Liver (tissue), 9 donors: ENCODE measurements around the gene NT5DC2. TPM values are rescaled to one million over a fixed set of nuclear protein-coding genes. Genes with fewer than 3 reads are reported as not detected.

ENCODE experiments used
- DNase-seq: peaks from one replicate; pipeline ENCODE4 v3.0.0-alpha.2; 2017; ENCODE audit warnings: low spot score
- H3K27ac ChIP-seq, 2 donors: one replicate each; pipeline ENCODE4 v1.7.0; 2013; ENCODE audit warnings: inconsistent platforms in 2 of 2, low read length in 2 of 2, control low read depth in 1 of 2, low read depth in 1 of 2, mild to moderate bottlenecking in 1 of 2
- H3K27me3 ChIP-seq, 4 donors: one replicate each; pipeline versions ENCODE4 v1.6.1 to v1.7.0; 2013; ENCODE audit warnings: low read length in 3 of 4, inconsistent platforms in 1 of 4, mild to moderate bottlenecking in 1 of 4, moderate library complexity in 1 of 4; ENCODE audit not compliant: control insufficient read depth in 4 of 4, insufficient read depth in 4 of 4
- H3K36me3 ChIP-seq, 4 donors: one replicate each; pipeline versions ENCODE4 v1.6.1 to v1.7.0; 2013; ENCODE audit warnings: low read length in 3 of 4, mild to moderate bottlenecking in 3 of 4, low read depth in 1 of 4, moderate library complexity in 1 of 4; ENCODE audit not compliant: control insufficient read depth in 4 of 4, insufficient read depth in 3 of 4
- H3K4me1 ChIP-seq, 4 donors: one replicate each; pipeline versions ENCODE4 v1.6.1 to v1.7.0; 2013; ENCODE audit warnings: low read length in 3 of 4, mild to moderate bottlenecking in 3 of 4, moderate library complexity in 1 of 4; ENCODE audit not compliant: control insufficient read depth in 4 of 4, insufficient read depth in 4 of 4
- H3K4me3 ChIP-seq, 3 donors: one replicate each; pipeline versions ENCODE4 v1.6.1 to v1.7.0; 2013; ENCODE audit warnings: low read length in 3 of 3, control low read depth in 1 of 3, low read depth in 1 of 3, mild to moderate bottlenecking in 1 of 3
- H3K9ac ChIP-seq, 2 donors: one replicate each; pipeline ENCODE4 v1.7.0; 2013; ENCODE audit warnings: low read length in 2 of 2, mild to moderate bottlenecking in 2 of 2, moderate library complexity in 2 of 2, control low read depth in 1 of 2, low read depth in 1 of 2
- H3K9me3 ChIP-seq, 4 donors: one replicate each; pipeline versions ENCODE4 v1.6.1 to v1.7.0; 2013; ENCODE audit warnings: low read length in 3 of 4; ENCODE audit not compliant: control insufficient read depth in 4 of 4
- EGR1 ChIP-seq, 2 donors: IDR thresholded peaks; 2 replicates each; pipeline ENCODE4 v1.6.1; 2016 to 2018; ENCODE audit warnings: antibody characterized with exemption in 2 of 2, low read depth in 2 of 2
- FOXA1 ChIP-seq: IDR thresholded peaks from 2 replicates; pipeline ENCODE4 v1.6.1; 2016; ENCODE audit warnings: antibody characterized with exemption
- FOXA2 ChIP-seq: IDR thresholded peaks from 2 replicates; pipeline ENCODE4 v1.6.1; 2016; ENCODE audit warnings: antibody characterized with exemption
- GABPA ChIP-seq, 2 donors: IDR thresholded peaks in 1 of 2; conservative IDR thresholded peaks in 1 of 2; 2 replicates each; pipeline ENCODE4 v1.6.1; 2016; ENCODE audit warnings: antibody characterized with exemption in 2 of 2, mild to moderate bottlenecking in 1 of 2, moderate library complexity in 1 of 2
- HNF4A ChIP-seq, 2 donors: conservative IDR thresholded peaks; 2 replicates each; pipeline ENCODE4 v1.6.1; 2016; ENCODE audit warnings: antibody characterized with exemption in 2 of 2, mild to moderate bottlenecking in 2 of 2
- HNF4G ChIP-seq: IDR thresholded peaks from 2 replicates; pipeline ENCODE4 v1.6.1; 2016; ENCODE audit warnings: antibody characterized with exemption
- JUND ChIP-seq, 2 donors: IDR thresholded peaks; 2 replicates each; pipeline ENCODE4 v1.6.1; 2016; ENCODE audit warnings: antibody characterized with exemption in 2 of 2
- NR2F2 ChIP-seq: IDR thresholded peaks from 2 replicates; pipeline ENCODE4 v1.6.1; 2016; ENCODE audit warnings: antibody characterized with exemption
- RAD21 ChIP-seq, 2 donors: IDR thresholded peaks; 2 replicates each; pipeline ENCODE4 v1.6.1; 2016; ENCODE audit warnings: antibody characterized with exemption in 2 of 2, mild to moderate bottlenecking in 2 of 2
- RXRA ChIP-seq, 2 donors: IDR thresholded peaks; 2 replicates each; pipeline ENCODE4 v1.6.1; 2017 to 2018; ENCODE audit warnings: antibody characterized with exemption in 2 of 2, mild to moderate bottlenecking in 1 of 2
- SP1 ChIP-seq: IDR thresholded peaks from 2 replicates; pipeline ENCODE4 v1.6.1; 2018; ENCODE audit warnings: antibody characterized with exemption, mild to moderate bottlenecking
- TAF1 ChIP-seq: conservative IDR thresholded peaks from 2 replicates; pipeline ENCODE4 v1.6.1; 2016; ENCODE audit warnings: antibody characterized with exemption, mild to moderate bottlenecking
- YY1 ChIP-seq: IDR thresholded peaks from 2 replicates; pipeline ENCODE4 v1.6.1; 2016; ENCODE audit warnings: antibody characterized with exemption, mild to moderate bottlenecking
- WGBS: extraction: QIAGEN DNeasy Blood & Tissue Kit; methylation state at CpG from one replicate; pipeline ENCODE4 v1.1.7; 2013; 5-methylcytosine and 5-hydroxymethylcytosine counted together
- polyA plus RNA-seq, 2 donors: library from polyadenylated mRNA; stranded (reverse) in 1 of 2; unstranded in 1 of 2; fragments of 200-250 nt in 1 of 2; fragments of >200 nt in 1 of 2; fragmentation: Nextera tagmentation in 1 of 2; extraction: Ambion mirVana in 1 of 2; gene quantifications; one replicate each; pipeline versions ENCODE4 v1.2.1 to v1.2.3, GENCODE V29; 2013 to 2015
- total RNA-seq, 2 donors: library from RNA; depleted of rRNA; stranded (reverse); fragments of >200 nt; gene quantifications; one replicate each; pipeline ENCODE4 v1.2.3, GENCODE V29; 2014
- TF ChIP-seq, protein P1 (sequence below): IDR thresholded peaks from 2 replicates; pipeline ENCODE4 v1.6.1; 2016; ENCODE audit warnings: antibody characterized with exemption
- TF ChIP-seq, protein P2 (sequence below): IDR thresholded peaks from 2 replicates; pipeline ENCODE4 v1.6.1; 2016; ENCODE audit warnings: antibody characterized with exemption, mild to moderate bottlenecking
- TF ChIP-seq, protein P3 (sequence below): IDR thresholded peaks from 2 replicates; pipeline ENCODE4 v1.6.1; 2016; ENCODE audit warnings: antibody characterized with exemption
- TF ChIP-seq, protein P4 (sequence below): IDR thresholded peaks from 2 replicates; pipeline ENCODE4 v1.6.1; 2016; ENCODE audit warnings: antibody characterized with exemption
- TF ChIP-seq, protein P5 (sequence below): fragments of 150-350 bp; IDR thresholded peaks from 2 replicates; pipeline ENCODE4 v1.5.1; 2017; ENCODE audit warnings: improper control_type of control experiment, low read depth, low read length; ENCODE audit not compliant: missing input control
- donor health status: healthy.
- donor health status: healthy.
- donor health status: healthy.
- donor health status: healthy.
- donor health status: healthy.

The NT5DC2 gene
- total and polyA plus RNA-seq, 4 donors, result 2.8 to 20.9 (median 3.1) TPM

DNA sequence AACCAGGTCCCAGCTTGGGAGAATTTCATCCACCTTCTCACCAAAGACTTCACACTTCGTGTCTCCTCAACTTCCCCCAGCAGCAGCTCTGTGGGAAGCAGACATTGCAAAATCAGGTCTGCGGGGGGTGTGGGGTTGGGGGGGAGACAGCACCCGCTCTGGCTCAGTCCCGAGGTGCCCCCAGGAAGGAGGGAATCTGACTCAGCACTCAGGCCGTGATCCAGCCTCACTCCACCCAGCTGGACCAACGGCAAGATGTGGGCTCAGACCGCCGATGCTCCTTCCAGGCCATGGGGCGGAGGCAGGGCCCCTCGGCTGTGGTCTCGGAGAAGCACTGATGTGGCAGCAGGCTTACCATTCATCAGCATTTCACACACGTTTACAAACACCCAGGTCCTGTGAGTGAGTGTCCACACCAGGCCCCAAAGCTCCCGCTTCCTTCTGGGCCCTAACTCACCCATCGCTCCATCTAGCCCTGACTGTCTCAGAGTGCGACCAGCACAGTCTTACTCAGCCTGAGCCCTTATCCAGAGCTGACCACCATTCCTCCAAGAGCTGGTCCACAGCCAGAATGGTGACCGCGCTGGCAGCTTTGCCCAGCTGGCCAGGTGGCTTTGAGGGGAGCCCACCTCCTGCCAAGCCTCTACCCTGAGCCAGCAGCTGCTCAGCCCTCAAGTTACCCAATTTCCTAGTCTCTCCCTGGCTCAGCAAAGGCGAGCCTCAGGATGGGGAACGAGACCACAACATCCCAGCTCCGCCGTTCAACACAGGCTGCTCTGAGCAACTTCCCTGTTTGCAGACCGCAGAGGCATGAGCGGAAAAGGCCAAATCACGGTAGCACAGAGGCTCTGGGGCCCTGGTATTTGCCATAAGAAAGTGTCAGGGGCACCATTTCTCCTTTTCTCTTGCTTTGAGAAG lies 35.3 kb downstream of the NT5DC2 start:
- H3K27ac ChIP-seq, result no peak overlapping the region
- WGBS, result 71% methylated on average over 24 of the region's 24 CpGs
- TF ChIP-seq, protein P1, sequence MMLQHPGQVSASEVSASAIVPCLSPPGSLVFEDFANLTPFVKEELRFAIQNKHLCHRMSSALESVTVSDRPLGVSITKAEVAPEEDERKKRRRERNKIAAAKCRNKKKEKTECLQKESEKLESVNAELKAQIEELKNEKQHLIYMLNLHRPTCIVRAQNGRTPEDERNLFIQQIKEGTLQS, result no peak
- TF ChIP-seq RXRA (IDR thresholded peaks at IDR 0.05), result no peak
- TF ChIP-seq HNF4G, result no peak
- no peak for TF ChIP-seq YY1
- TF ChIP-seq GABPA (IDR thresholded peaks at IDR 0.05 in 1 of 2, conservative IDR thresholded peaks at IDR 0.05 in 1 of 2), result no peak
- TF ChIP-seq, protein P2, sequence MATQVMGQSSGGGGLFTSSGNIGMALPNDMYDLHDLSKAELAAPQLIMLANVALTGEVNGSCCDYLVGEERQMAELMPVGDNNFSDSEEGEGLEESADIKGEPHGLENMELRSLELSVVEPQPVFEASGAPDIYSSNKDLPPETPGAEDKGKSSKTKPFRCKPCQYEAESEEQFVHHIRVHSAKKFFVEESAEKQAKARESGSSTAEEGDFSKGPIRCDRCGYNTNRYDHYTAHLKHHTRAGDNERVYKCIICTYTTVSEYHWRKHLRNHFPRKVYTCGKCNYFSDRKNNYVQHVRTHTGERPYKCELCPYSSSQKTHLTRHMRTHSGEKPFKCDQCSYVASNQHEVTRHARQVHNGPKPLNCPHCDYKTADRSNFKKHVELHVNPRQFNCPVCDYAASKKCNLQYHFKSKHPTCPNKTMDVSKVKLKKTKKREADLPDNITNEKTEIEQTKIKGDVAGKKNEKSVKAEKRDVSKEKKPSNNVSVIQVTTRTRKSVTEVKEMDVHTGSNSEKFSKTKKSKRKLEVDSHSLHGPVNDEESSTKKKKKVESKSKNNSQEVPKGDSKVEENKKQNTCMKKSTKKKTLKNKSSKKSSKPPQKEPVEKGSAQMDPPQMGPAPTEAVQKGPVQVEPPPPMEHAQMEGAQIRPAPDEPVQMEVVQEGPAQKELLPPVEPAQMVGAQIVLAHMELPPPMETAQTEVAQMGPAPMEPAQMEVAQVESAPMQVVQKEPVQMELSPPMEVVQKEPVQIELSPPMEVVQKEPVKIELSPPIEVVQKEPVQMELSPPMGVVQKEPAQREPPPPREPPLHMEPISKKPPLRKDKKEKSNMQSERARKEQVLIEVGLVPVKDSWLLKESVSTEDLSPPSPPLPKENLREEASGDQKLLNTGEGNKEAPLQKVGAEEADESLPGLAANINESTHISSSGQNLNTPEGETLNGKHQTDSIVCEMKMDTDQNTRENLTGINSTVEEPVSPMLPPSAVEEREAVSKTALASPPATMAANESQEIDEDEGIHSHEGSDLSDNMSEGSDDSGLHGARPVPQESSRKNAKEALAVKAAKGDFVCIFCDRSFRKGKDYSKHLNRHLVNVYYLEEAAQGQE, result no peak
- TF ChIP-seq HNF4A (conservative IDR thresholded peaks at IDR 0.05), result no peak
- no peak for TF ChIP-seq SP1
- no peak for TF ChIP-seq TAF1
- TF ChIP-seq FOXA2, result no peak
- TF ChIP-seq RAD21 (IDR thresholded peaks at IDR 0.05), result no peak
- TF ChIP-seq FOXA1, result no peak
- TF ChIP-seq, protein P3, sequence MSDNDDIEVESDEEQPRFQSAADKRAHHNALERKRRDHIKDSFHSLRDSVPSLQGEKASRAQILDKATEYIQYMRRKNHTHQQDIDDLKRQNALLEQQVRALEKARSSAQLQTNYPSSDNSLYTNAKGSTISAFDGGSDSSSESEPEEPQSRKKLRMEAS, result no peak
- no peak for TF ChIP-seq JUND (IDR thresholded peaks at IDR 0.05)
- TF ChIP-seq, protein P4, sequence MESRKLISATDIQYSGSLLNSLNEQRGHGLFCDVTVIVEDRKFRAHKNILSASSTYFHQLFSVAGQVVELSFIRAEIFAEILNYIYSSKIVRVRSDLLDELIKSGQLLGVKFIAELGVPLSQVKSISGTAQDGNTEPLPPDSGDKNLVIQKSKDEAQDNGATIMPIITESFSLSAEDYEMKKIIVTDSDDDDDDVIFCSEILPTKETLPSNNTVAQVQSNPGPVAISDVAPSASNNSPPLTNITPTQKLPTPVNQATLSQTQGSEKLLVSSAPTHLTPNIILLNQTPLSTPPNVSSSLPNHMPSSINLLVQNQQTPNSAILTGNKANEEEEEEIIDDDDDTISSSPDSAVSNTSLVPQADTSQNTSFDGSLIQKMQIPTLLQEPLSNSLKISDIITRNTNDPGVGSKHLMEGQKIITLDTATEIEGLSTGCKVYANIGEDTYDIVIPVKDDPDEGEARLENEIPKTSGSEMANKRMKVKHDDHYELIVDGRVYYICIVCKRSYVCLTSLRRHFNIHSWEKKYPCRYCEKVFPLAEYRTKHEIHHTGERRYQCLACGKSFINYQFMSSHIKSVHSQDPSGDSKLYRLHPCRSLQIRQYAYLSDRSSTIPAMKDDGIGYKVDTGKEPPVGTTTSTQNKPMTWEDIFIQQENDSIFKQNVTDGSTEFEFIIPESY, result no peak
- no peak for TF ChIP-seq EGR1 (IDR thresholded peaks at IDR 0.05; ENCODE audit: low read depth in 2 of 2)
- TF ChIP-seq, protein P5, sequence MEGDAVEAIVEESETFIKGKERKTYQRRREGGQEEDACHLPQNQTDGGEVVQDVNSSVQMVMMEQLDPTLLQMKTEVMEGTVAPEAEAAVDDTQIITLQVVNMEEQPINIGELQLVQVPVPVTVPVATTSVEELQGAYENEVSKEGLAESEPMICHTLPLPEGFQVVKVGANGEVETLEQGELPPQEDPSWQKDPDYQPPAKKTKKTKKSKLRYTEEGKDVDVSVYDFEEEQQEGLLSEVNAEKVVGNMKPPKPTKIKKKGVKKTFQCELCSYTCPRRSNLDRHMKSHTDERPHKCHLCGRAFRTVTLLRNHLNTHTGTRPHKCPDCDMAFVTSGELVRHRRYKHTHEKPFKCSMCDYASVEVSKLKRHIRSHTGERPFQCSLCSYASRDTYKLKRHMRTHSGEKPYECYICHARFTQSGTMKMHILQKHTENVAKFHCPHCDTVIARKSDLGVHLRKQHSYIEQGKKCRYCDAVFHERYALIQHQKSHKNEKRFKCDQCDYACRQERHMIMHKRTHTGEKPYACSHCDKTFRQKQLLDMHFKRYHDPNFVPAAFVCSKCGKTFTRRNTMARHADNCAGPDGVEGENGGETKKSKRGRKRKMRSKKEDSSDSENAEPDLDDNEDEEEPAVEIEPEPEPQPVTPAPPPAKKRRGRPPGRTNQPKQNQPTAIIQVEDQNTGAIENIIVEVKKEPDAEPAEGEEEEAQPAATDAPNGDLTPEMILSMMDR, result no peak
- no peak for TF ChIP-seq NR2F2
- H3K4me3 ChIP-seq, result no peak overlapping the region
- H3K36me3 ChIP-seq, result no peaks in the 10 kb centered on the region
- H3K9me3 ChIP-seq, result no peaks in the 10 kb centered on the region
- H3K4me1 ChIP-seq, result peaks cover 0 to 4% (median 0%) of the 10 kb centered on the region in 4 donors
- H3K27me3 ChIP-seq, result no peaks in the 10 kb centered on the region
- H3K9ac ChIP-seq, result no peak overlapping the region
- DNase-seq, result no peak
